Type B pancreatic cell (in vitro differentiated cells): Measurements from ENCODE around the gene PHKB. TPM values are rescaled to one million over a fixed set of nuclear protein-coding genes. Genes with fewer than 3 reads are reported as not detected.

ENCODE experiments used
- DNase-seq: peaks from one replicate; pipeline ENCODE4 v3.0.0; 2021; ENCODE audit warnings: mixed read lengths; ENCODE audit not compliant: unreplicated experiment; ENCODE audit errors: extremely low spot score
- H3K27ac Mint-ChIP-seq: 2 replicates; pipeline ENCODE4 v1.8.0; 2021; ENCODE audit warnings: mild to moderate bottlenecking, mixed read lengths
- H3K27me3 Mint-ChIP-seq: 2 replicates; pipeline ENCODE4 v1.8.0; 2021; ENCODE audit warnings: mixed read lengths
- H3K36me3 Mint-ChIP-seq: 2 replicates; pipeline ENCODE4 v1.8.0; 2021; ENCODE audit warnings: mixed read lengths
- H3K4me1 Mint-ChIP-seq: one replicate; pipeline ENCODE4 v1.8.0; 2021; ENCODE audit warnings: mixed read lengths; ENCODE audit not compliant: unreplicated experiment
- H3K4me3 Mint-ChIP-seq: 2 replicates; pipeline ENCODE4 v1.8.0; 2021; ENCODE audit warnings: mild to moderate bottlenecking, mixed read lengths
- H3K9me3 Mint-ChIP-seq: 2 replicates; pipeline ENCODE4 v1.8.0; 2021; ENCODE audit warnings: mixed read lengths
- CTCF ChIP-seq: fragments of 200-600 bp; sonication (generic); conservative IDR thresholded peaks from 2 replicates; pipeline ENCODE4 v1.5.0; 2021; ENCODE audit warnings: antibody characterized with exemption, mild to moderate bottlenecking
- total RNA-seq: library from RNA; stranded (reverse); gene quantifications from 2 replicates; pipeline ENCODE4 v1.2.1, GENCODE V29; 2021; ENCODE audit warnings: low replicate concordance

Gene PHKB
- total RNA-seq, 1 donor from 2014 or later: 72.9 TPM

GRCh38 chr16:47561286-47561685 is 100.2 kb downstream of the PHKB start:
- peaks cover 7% of the 10 kb centered on the region for H3K9me3 Mint-ChIP-seq

GRCh38 chr16:47562366-47562765 is 101.2 kb downstream of the PHKB start:
- Mint-ChIP-seq H3K27me3 (no peaks in the 10 kb centered on the region), H3K27ac (no peak overlapping the region), H3K4me1 (no peaks in the 10 kb centered on the region), H3K4me3 (no peak overlapping the region), H3K9me3 (peaks cover 7% of the 10 kb centered on the region), H3K36me3 (peaks cover 24% of the 10 kb centered on the region)
- no peak for DNase-seq
- TF ChIP-seq CTCF: no peak

More at GRCh38 chr16:47561286-47561685, 100.2 kb downstream of the PHKB start:
- H3K4me1 Mint-ChIP-seq: no peaks in the 10 kb centered on the region
- no peak overlapping the region for H3K4me3 Mint-ChIP-seq
- TF ChIP-seq CTCF: no peak
- DNase-seq: no peak
- H3K27me3 Mint-ChIP-seq: no peaks in the 10 kb centered on the region
- peaks cover 19% of the 10 kb centered on the region for H3K36me3 Mint-ChIP-seq
- H3K27ac Mint-ChIP-seq: no peak overlapping the region

GRCh38 chr16:47565454-47565853 is 104.3 kb downstream of the PHKB start:
- DNase-seq: no peak
- H3K27ac Mint-ChIP-seq: no peak overlapping the region
- no peaks in the 10 kb centered on the region for H3K4me1 Mint-ChIP-seq
- peaks cover 7% of the 10 kb centered on the region for H3K9me3 Mint-ChIP-seq
- H3K4me3 Mint-ChIP-seq: no peak overlapping the region
- no peaks in the 10 kb centered on the region for H3K27me3 Mint-ChIP-seq
- no peak for TF ChIP-seq CTCF
- peaks cover 24% of the 10 kb centered on the region for H3K36me3 Mint-ChIP-seq

GRCh38 chr16:47567321-47567720 is 106.2 kb downstream of the PHKB start:
- Mint-ChIP-seq H3K4me1 (no peaks in the 10 kb centered on the region), H3K4me3 (no peak overlapping the region), H3K9me3 (peaks cover 7% of the 10 kb centered on the region), H3K36me3 (peaks cover 23% of the 10 kb centered on the region), H3K27me3 (no peaks in the 10 kb centered on the region), H3K27ac (no peak overlapping the region)
- no peak for TF ChIP-seq CTCF
- DNase-seq: no peak

- TF ChIP-seq CTCF: no peak
- DNase-seq: no peak
- H3K27ac Mint-ChIP-seq: no peak overlapping the region
- peaks cover 7% of the 10 kb centered on the region for H3K9me3 Mint-ChIP-seq
- H3K36me3 Mint-ChIP-seq: peaks cover 19% of the 10 kb centered on the region
- H3K4me3 Mint-ChIP-seq: no peak overlapping the region
- H3K27me3 Mint-ChIP-seq: no peaks in the 10 kb centered on the region
- H3K4me1 Mint-ChIP-seq: no peaks in the 10 kb centered on the region
Measured at GRCh38 chr16:47568351-47568750, 107.2 kb downstream of the PHKB start.

- no peak for TF ChIP-seq CTCF
- Mint-ChIP-seq H3K27me3 (no peaks in the 10 kb centered on the region), H3K4me1 (peaks cover 4% of the 10 kb centered on the region), H3K4me3 (no peak overlapping the region), H3K36me3 (peaks cover 18% of the 10 kb centered on the region), H3K27ac (no peak overlapping the region), H3K9me3 (peaks cover 2% of the 10 kb centered on the region)
- no peak for DNase-seq
Measured at GRCh38 chr16:47571049-47571448, 109.9 kb downstream of the PHKB start.
